Measurements from ENCODE around the gene ATP5F1A. TPM values are rescaled to one million over a fixed set of nuclear protein-coding genes. Genes with fewer than 3 reads are reported as not detected.

The ATP5F1A gene
- polyA plus RNA-seq, 2 donors, result 122 to 390 TPM

- Histone ChIP-seq H3K4me3 (ENCODE audit: low read depth in 1 of 2, low read length in 2 of 2) (no peak overlapping the region), H3K9me3 (ENCODE audit: control insufficient read depth in 2 of 2, insufficient read depth in 1 of 2, low read depth in 1 of 2, low read length in 1 of 2) (no peaks in the 10 kb centered on the region), H3K4me1 (ENCODE audit: control insufficient read depth in 2 of 2, insufficient read depth in 2 of 2, low read length in 1 of 2) (no peaks in the 10 kb centered on the region), H3K27ac (ENCODE audit: low read depth in 2 of 2, low read length in 1 of 2) (no peak overlapping the region), H3K27me3 (ENCODE audit: control insufficient read depth in 1 of 2, insufficient read depth in 2 of 2, low read length in 2 of 2) (no peaks in the 10 kb centered on the region), H3K36me3 (ENCODE audit: control insufficient read depth in 2 of 2, insufficient read depth in 2 of 2, low read length in 1 of 2) (no peaks in the 10 kb centered on the region)
- WGBS, 2 donors, result 84 to 90% methylated on average over 5 of the region's 5 CpGs
Observed at GRCh38 chr18:46040033-46040746, 57.9 kb downstream of the ATP5F1A start.

GRCh38 chr18:46037512-46038305 lies 60.4 kb downstream of the ATP5F1A start:
- Histone ChIP-seq H3K9me3 (ENCODE audit: control insufficient read depth in 2 of 2, insufficient read depth in 1 of 2, low read depth in 1 of 2, low read length in 1 of 2) (no peaks in the 10 kb centered on the region), H3K4me3 (ENCODE audit: low read depth in 1 of 2, low read length in 2 of 2) (no peak overlapping the region), H3K27me3 (ENCODE audit: control insufficient read depth in 1 of 2, insufficient read depth in 2 of 2, low read length in 2 of 2) (no peaks in the 10 kb centered on the region), H3K27ac (ENCODE audit: low read depth in 2 of 2, low read length in 1 of 2) (no peak overlapping the region), H3K4me1 (ENCODE audit: control insufficient read depth in 2 of 2, insufficient read depth in 2 of 2, low read length in 1 of 2) (no peaks in the 10 kb centered on the region), H3K36me3 (ENCODE audit: control insufficient read depth in 2 of 2, insufficient read depth in 2 of 2, low read length in 1 of 2) (no peaks in the 10 kb centered on the region)
- 81 to 82% methylated on average over 9 of the region's 9 CpGs for WGBS, 2 donors

GRCh38 chr18:46035696-46036680 lies 62.1 kb downstream of the ATP5F1A start:
- H3K36me3 ChIP-seq (ENCODE audit: control insufficient read depth in 2 of 2, insufficient read depth in 2 of 2, low read length in 1 of 2), result no peaks in the 10 kb centered on the region
- H3K4me3 ChIP-seq (ENCODE audit: low read depth in 1 of 2, low read length in 2 of 2), result no peak overlapping the region
- no peaks in the 10 kb centered on the region for H3K9me3 ChIP-seq (ENCODE audit: control insufficient read depth in 2 of 2, insufficient read depth in 1 of 2, low read depth in 1 of 2, low read length in 1 of 2)
- H3K4me1 ChIP-seq (ENCODE audit: control insufficient read depth in 2 of 2, insufficient read depth in 2 of 2, low read length in 1 of 2), result no peaks in the 10 kb centered on the region
- WGBS, 2 donors, result 96% methylated on average over 2 of the region's 2 CpGs
- no peaks in the 10 kb centered on the region for H3K27me3 ChIP-seq (ENCODE audit: control insufficient read depth in 1 of 2, insufficient read depth in 2 of 2, low read length in 2 of 2)
- H3K27ac ChIP-seq (ENCODE audit: low read depth in 2 of 2, low read length in 1 of 2), result no peak overlapping the region

- no peak overlapping the region for H3K27ac ChIP-seq (ENCODE audit: low read depth in 2 of 2, low read length in 1 of 2)
- 48 to 63% methylated on average over 1 of the region's 1 CpG for WGBS, 2 donors
Observed at GRCh38 chr18:46034230-46034629, 63.9 kb downstream of the ATP5F1A start.

GRCh38 chr18:46031741-46032140 lies 66.4 kb downstream of the ATP5F1A start:
- no peaks in the 10 kb centered on the region for H3K36me3 ChIP-seq (ENCODE audit: control insufficient read depth in 2 of 2, insufficient read depth in 2 of 2, low read length in 1 of 2)
- no peaks in the 10 kb centered on the region for H3K9me3 ChIP-seq (ENCODE audit: control insufficient read depth in 2 of 2, insufficient read depth in 1 of 2, low read depth in 1 of 2, low read length in 1 of 2)
- no peak overlapping the region for H3K27ac ChIP-seq (ENCODE audit: low read depth in 2 of 2, low read length in 1 of 2)
- H3K4me1 ChIP-seq (ENCODE audit: control insufficient read depth in 2 of 2, insufficient read depth in 2 of 2, low read length in 1 of 2), result no peaks in the 10 kb centered on the region
- WGBS, 2 donors, result 93 to 96% methylated on average over 4 of the region's 4 CpGs
- no peaks in the 10 kb centered on the region for H3K27me3 ChIP-seq (ENCODE audit: control insufficient read depth in 1 of 2, insufficient read depth in 2 of 2, low read length in 2 of 2)
- no peak overlapping the region for H3K4me3 ChIP-seq (ENCODE audit: low read depth in 1 of 2, low read length in 2 of 2)

More at GRCh38 chr18:46034230-46034629, 63.9 kb downstream of the ATP5F1A start:
- Histone ChIP-seq H3K9me3 (ENCODE audit: control insufficient read depth in 2 of 2, insufficient read depth in 1 of 2, low read depth in 1 of 2, low read length in 1 of 2) (no peaks in the 10 kb centered on the region), H3K4me1 (ENCODE audit: control insufficient read depth in 2 of 2, insufficient read depth in 2 of 2, low read length in 1 of 2) (no peaks in the 10 kb centered on the region), H3K36me3 (ENCODE audit: control insufficient read depth in 2 of 2, insufficient read depth in 2 of 2, low read length in 1 of 2) (no peaks in the 10 kb centered on the region), H3K4me3 (ENCODE audit: low read depth in 1 of 2, low read length in 2 of 2) (no peak overlapping the region), H3K27me3 (ENCODE audit: control insufficient read depth in 1 of 2, insufficient read depth in 2 of 2, low read length in 2 of 2) (no peaks in the 10 kb centered on the region)

Other genes with a start within 250 kb of the ATP5F1A start
- 1 to 10 TPM; 5.1 to 8.1 TPM for gene EPG5, start 131.0 kb downstream of the ATP5F1A start, polyA plus RNA-seq
- gene PSTPIP2, start 26.0 kb downstream of the ATP5F1A start, polyA plus RNA-seq, result 1 to 10 TPM; 4.2 to 6.4 TPM
- gene HAUS1, start 6.1 kb upstream of the ATP5F1A start, polyA plus RNA-seq, result 10 to 100 TPM; 16.5 to 18.8 TPM

Measured in esophagus (tissue), 2 donors.